Measurements from ENCODE around the gene PIAS3. TPM values are rescaled to one million over a fixed set of nuclear protein-coding genes. Genes with fewer than 3 reads are reported as not detected.

Gene PIAS3
- total and polyA plus RNA-seq, 2 experiments from 2014 or later: 35.7 to 45.4 TPM

DNA sequence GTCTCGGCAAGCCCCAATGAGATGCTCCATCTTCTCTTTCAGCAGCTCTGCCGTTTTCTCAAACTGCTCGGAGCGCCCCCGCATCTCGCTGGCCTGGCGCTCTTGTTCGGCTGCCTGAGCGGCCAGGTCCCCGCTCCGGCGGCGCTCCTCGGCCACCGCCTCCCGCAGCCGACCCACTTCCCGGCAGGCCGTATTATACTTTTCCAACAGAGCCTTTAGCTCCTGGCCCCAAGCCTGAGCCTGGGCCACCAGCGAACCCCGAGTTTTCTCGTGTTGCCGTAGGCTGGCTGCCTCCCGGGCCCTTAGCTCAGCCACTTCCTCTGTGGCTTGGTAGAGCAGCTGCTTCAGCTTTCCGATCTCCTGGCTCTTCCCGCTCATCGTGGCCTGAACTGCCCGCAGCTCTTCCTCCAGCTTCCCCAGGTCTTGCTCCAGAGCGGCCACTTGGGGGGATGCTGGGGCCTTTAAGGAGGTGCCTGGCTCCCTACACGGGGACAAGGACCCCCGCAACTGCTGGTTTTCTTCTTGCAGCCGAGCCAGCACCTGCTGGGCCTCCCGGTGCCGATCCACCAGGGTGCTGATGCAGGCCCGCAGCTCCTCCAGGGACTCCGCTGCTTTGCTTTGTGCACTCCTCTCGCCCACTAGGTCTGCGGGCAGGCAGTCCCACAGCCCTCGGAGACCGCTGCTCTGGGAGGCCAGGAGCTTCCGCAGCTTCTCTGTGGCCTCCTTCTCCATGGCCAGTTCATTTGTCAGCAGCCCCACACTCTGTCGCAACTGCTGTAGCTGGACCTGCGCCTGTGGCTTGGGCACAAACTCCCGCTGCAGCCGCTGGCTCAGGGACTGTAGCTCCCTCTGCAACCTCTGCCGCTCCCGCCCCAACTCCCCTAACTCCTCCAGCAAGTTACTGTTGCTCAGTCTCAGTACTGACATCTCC lies 13.4 kb upstream of the PIAS3 start (continued):
- TF ChIP-seq, protein P1, sequence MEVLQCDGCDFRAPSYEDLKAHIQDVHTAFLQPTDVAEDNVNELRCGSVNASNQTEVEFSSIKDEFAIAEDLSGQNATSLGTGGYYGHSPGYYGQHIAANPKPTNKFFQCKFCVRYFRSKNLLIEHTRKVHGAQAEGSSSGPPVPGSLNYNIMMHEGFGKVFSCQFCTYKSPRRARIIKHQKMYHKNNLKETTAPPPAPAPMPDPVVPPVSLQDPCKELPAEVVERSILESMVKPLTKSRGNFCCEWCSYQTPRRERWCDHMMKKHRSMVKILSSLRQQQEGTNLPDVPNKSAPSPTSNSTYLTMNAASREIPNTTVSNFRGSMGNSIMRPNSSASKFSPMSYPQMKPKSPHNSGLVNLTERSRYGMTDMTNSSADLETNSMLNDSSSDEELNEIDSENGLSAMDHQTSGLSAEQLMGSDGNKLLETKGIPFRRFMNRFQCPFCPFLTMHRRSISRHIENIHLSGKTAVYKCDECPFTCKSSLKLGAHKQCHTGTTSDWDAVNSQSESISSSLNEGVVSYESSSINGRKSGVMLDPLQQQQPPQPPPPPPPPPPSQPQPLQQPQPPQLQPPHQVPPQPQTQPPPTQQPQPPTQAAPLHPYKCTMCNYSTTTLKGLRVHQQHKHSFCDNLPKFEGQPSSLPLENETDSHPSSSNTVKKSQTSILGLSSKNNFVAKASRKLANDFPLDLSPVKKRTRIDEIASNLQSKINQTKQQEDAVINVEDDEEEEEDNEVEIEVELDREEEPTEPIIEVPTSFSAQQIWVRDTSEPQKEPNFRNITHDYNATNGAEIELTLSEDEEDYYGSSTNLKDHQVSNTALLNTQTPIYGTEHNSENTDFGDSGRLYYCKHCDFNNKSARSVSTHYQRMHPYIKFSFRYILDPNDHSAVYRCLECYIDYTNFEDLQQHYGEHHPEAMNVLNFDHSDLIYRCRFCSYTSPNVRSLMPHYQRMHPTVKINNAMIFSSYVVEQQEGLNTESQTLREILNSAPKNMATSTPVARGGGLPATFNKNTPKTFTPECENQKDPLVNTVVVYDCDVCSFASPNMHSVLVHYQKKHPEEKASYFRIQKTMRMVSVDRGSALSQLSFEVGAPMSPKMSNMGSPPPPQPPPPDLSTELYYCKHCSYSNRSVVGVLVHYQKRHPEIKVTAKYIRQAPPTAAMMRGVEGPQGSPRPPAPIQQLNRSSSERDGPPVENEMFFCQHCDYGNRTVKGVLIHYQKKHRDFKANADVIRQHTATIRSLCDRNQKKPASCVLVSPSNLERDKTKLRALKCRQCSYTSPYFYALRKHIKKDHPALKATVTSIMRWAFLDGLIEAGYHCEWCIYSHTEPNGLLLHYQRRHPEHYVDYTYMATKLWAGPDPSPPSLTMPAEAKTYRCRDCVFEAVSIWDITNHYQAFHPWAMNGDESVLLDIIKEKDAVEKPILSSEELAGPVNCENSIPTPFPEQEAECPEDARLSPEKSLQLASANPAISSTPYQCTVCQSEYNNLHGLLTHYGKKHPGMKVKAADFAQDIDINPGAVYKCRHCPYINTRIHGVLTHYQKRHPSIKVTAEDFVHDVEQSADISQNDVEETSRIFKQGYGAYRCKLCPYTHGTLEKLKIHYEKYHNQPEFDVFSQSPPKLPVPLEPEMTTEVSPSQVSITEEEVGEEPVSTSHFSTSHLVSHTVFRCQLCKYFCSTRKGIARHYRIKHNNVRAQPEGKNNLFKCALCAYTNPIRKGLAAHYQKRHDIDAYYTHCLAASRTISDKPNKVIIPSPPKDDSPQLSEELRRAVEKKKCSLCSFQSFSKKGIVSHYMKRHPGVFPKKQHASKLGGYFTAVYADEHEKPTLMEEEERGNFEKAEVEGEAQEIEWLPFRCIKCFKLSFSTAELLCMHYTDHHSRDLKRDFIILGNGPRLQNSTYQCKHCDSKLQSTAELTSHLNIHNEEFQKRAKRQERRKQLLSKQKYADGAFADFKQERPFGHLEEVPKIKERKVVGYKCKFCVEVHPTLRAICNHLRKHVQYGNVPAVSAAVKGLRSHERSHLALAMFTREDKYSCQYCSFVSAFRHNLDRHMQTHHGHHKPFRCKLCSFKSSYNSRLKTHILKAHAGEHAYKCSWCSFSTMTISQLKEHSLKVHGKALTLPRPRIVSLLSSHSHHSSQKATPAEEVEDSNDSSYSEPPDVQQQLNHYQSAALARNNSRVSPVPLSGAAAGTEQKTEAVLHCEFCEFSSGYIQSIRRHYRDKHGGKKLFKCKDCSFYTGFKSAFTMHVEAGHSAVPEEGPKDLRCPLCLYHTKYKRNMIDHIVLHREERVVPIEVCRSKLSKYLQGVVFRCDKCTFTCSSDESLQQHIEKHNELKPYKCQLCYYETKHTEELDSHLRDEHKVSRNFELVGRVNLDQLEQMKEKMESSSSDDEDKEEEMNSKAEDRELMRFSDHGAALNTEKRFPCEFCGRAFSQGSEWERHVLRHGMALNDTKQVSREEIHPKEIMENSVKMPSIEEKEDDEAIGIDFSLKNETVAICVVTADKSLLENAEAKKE (CRISPR knock-in tag; IDR thresholded peaks at IDR 0.05): no peak

DNA sequence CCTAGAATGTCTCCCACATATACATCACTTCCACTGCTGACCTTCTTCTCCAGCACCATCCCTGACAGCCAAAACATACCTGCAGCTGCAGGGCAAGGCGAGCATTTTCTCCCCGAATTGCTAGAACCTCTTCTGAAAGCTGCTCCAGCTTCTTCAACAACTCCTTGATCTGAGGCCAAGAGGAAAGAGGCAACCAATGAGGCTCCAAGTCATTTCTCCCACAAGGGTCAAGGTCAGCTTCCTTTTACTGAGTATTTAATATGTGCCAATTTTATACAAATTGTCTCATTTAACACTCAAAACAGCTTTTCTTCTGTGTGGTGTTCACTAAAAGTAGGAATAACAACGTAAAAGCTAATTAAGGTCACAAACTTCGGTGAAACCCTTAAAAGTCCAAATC lies 9.4 kb upstream of the PIAS3 start:
- Mint-ChIP-seq H3K27me3 (ENCODE audit: insufficient read depth, low read depth, poor library complexity) (peaks cover 19% of the 10 kb centered on the region), H3K4me1 (peaks cover 36% of the 10 kb centered on the region), H3K36me3 (ENCODE audit: low read depth) (peaks cover 6% of the 10 kb centered on the region; the same call in 2 of the 3 replicates), H3K27ac (no peak overlapping the region), H3K4me3 (no peak overlapping the region), H3K9me3 (0 out of 3 replicates have a peak, but pooled peaks cover 4% of the 10 kb centered on the region)
- H3K36me3 ChIP-seq (ENCODE audit: insufficient read depth): no peaks in the 10 kb centered on the region
- H3K27me3 ChIP-seq (ENCODE audit: insufficient read depth): peaks cover 20% of the 10 kb centered on the region
- H2AFZ ChIP-seq: no peak overlapping the region
- H3K4me3 ChIP-seq: no peak overlapping the region
- no peak overlapping the region for H3K4me2 ChIP-seq
- H3K4me1 ChIP-seq (ENCODE audit: insufficient read depth): peaks cover 16% of the 10 kb centered on the region
- H3K79me2 ChIP-seq (replicated peaks; ENCODE audit: insufficient read depth): no peaks in the 10 kb centered on the region
- ATAC-seq (no peak), DNase-seq (ENCODE audit: low spot score) (no peak)
- 0 out of 2 replicates have a peak, but pooled peaks cover 7% of the 10 kb centered on the region for H3F3A ChIP-seq (replicated peaks; ENCODE audit: low read depth)
- TF ChIP-seq JUNB (IDR thresholded peaks at IDR 0.05; ENCODE audit: unreplicated experiment) (no peak), ETS1 (IDR thresholded peaks at IDR 0.05) (no peak), ZNF114 (CRISPR knock-in tag; IDR thresholded peaks at IDR 0.05) (no peak), STAT1 (IDR thresholded peaks at IDR 0.05; ENCODE audit: unreplicated experiment) (no peak), EZH2 (IDR thresholded peaks at IDR 0.05; ENCODE audit: low read depth, unreplicated experiment) (no peak), CREB1 (CRISPR knock-in tag; IDR thresholded peaks at IDR 0.05; ENCODE audit: low read depth) (no peak), POLR2AphosphoS5 (IDR thresholded peaks at IDR 0.05; ENCODE audit: low read depth) (no peak), EZH2phosphoT487 (IDR thresholded peaks at IDR 0.05; ENCODE audit: unreplicated experiment) (no peak)
- TF ChIP-seq, protein P2, sequence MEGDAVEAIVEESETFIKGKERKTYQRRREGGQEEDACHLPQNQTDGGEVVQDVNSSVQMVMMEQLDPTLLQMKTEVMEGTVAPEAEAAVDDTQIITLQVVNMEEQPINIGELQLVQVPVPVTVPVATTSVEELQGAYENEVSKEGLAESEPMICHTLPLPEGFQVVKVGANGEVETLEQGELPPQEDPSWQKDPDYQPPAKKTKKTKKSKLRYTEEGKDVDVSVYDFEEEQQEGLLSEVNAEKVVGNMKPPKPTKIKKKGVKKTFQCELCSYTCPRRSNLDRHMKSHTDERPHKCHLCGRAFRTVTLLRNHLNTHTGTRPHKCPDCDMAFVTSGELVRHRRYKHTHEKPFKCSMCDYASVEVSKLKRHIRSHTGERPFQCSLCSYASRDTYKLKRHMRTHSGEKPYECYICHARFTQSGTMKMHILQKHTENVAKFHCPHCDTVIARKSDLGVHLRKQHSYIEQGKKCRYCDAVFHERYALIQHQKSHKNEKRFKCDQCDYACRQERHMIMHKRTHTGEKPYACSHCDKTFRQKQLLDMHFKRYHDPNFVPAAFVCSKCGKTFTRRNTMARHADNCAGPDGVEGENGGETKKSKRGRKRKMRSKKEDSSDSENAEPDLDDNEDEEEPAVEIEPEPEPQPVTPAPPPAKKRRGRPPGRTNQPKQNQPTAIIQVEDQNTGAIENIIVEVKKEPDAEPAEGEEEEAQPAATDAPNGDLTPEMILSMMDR (conservative IDR thresholded peaks at IDR 0.05; ENCODE audit: low read depth in 2 of 2): no peak
- 0 out of 2 replicates have a peak, but pooled peaks cover 3% of the 10 kb centered on the region for H3K9me2 ChIP-seq (ENCODE audit: insufficient read depth)
- no peaks in the 10 kb centered on the region for H4K20me1 ChIP-seq (replicated peaks; ENCODE audit: insufficient read depth)
- no peak overlapping the region for H3K27ac ChIP-seq (ENCODE audit: low read depth)
